Stimulated activated CD8-positive, alpha-beta memory T cell treated with anti-CD3 and anti-CD28 coated beads, Interleukin-7, amount 100 ng/mL, for 1 hour (primary cell): ENCODE data around the gene HAUS7.
"Not testable (repeated sequence)": the region's sequence is repeated elsewhere in the genome, so short reads cannot be mapped to it uniquely, and the experiment has no call there.

ENCODE experiments used
- DNase-seq, 2 donors: peaks; one replicate each; pipeline ENCODE4 v3.0.0-alpha.2; 2020; ENCODE audit warnings: low read depth in 2 of 2

HAUS7 gene

DNA sequence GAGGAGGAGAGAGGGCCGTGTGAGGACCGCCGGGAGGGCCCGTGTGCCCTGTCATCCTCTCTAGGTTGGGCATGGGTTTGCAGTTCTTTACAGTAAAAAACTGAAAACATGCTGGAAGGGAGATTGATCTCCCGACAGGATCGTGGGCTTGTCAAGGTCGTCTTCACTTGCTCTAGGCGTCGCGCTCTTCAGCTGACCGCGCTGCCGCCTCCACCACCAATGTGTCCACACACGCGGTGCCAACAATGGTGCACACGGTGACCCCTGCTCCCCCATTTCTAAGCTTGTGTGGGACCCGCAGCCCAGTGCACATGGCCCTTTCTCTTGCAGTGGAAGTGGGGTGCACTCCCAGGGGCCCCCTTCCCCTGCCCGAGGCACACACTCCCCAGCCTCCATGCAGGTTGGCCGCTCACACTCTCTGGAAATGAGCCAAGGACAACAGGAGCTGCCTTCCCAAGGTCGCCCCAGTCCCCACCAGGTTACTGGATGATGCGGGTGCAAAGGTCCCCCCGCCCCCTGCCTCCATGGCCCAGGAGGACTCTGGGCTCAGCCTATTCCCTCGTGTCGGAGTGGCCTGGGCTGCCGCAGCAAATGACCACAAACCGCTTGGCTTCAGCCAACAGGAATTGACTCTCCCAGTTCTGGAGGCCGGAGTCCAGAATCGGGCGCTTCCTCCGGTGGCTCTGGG is 60.8 kb downstream of the HAUS7 start:
- DNase-seq = no peak

DNA sequence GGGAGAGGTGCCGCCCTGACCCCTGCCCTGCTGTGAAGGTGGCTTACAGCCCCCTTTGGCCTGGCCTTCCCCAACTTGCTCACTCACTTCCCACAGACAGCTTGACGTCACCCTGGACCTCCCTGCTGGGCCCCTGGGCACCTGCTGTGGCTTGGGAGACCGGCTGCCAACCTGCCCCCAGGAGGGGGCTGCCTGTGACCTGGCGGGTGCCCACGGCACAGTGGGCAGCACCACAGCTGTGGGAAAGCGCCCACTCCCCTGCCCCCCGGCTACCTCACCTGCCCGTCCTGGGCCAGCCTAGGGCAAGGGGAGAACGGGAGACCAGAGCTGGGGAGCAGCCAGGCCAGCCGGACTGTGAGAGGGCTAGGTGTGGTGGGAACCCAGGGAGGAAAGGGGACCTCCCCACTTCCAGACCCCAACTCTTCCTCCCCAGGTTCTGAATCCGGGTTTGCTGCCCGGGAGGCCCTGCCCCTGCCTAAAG is 61.5 kb downstream of the HAUS7 start:
- no peak for DNase-seq

DNA sequence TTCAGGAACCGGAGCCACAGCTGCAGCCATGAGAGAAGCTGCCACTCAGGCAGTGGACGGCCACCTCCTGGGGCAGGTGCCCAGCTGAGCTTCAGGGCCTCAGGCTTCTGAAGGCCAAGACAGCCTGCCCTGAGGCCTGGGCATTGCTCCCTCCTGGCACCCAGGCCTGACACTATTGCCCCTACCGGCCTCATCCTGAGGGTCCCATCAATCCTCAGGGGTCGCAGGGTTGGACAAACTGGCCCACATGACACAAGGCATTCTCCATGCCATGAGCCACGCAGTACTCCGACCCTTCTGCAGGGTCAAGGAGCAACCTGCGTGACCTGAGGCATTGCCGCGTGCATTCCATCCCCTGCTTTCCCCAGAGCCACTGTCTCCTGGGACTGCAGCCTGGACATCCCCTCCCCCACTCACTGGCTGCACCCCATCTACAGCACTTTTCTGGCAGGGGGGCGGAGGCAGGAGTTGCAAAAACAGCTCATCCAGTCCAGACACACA is 62.1 kb downstream of the HAUS7 start:
- no peak for DNase-seq

- DNase-seq = no peak
Observed at GRCh38 chrX:153407736-153408135, 62.6 kb downstream of the HAUS7 start.

GRCh38 chrX:153406903-153407302 is 63.5 kb downstream of the HAUS7 start:
- DNase-seq = no peak

DNA sequence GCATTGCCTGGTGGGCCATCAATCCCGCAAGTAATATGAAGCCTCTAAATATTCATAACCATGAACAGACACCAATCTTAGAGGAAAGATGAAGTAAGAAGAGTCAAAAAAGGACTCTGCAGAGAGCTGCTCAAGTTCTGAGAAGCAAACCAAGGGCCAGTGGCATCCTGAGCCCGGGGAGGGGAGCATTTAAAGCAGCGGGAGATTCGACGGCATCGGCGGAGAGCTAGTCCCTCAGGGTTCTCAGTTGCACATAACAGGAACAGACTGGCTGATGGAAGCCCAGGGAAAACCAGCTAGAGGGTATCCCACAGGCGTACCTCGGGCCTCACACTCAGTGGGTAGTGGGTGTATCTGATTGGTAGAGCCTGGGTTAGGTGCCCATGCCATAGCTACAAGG is 64.4 kb downstream of the HAUS7 start:
- no peak for DNase-seq

DNA sequence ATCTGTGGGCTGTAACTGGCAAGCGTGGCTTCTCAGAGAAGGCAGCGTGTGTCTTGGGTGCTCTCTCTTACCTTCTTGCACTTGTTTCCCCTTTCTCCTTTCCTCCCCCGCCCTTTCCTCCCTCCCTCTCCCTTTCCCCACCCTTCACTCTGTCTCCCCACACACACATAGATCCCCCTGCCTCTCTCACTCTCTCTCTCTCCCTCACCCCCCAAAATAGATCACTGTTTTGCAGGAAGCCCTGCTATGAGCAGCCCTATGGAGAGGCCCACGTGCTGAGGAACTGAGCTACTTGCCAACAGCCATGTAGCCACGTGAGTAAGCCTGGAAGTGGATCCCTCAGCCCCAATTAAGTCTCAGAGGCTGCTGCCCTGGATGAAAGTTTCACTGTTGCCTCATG is 65.0 kb downstream of the HAUS7 start:
- no peak for DNase-seq

DNA sequence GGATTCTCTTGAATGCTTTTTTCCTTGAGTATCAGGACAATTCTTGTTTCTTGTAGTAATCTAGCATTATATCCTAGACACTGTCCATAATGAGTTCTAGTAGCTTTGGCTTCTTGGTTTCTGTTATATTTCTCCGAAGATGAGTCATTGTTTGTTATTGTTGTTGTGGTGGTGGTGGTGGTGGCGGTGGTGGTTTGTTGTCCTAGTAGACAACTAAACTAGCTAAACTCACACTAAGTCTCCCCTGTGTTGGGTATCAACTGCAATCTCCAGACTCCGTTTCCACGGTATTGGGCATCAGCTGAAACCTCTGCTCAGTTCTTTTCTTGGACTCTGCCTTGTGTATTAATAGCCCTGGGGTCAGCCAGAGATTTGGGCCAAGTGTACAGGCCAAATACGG is 66.0 kb downstream of the HAUS7 start:
- DNase-seq = not testable (repeated sequence)

GRCh38 chrX:153401133-153401764 is 69.1 kb downstream of the HAUS7 start, which contains the start of gene PNMA6E:
TSS of gene PNMA6E (minus strand) at chrX:153401350. CDS start at chrX:153398849, 2,501 bp downstream.
- DNase-seq = no peak

- DNase-seq = peak in 1 of 2 donors; percentile 10
Observed at GRCh38 chrX:153400146-153401132, 69.9 kb downstream of the HAUS7 start.

- no peak for DNase-seq
Observed at GRCh38 chrX:153398275-153398960, 72.0 kb downstream of the HAUS7 start.
